Body of pancreas (tissue), 4 donors: ENCODE measurements around the gene RNF224.

Experiments used
- CTCF ChIP-seq, 7 experiments: fragments of 450-650 bp in 4 of 7; fragments of 200-600 bp in 3 of 7; sonication (generic) in 3 of 7; IDR thresholded peaks; one replicate each; pipeline ENCODE4 v1.5.1; 2016 to 2019; ENCODE audit warnings: antibody characterized with exemption in 7 of 7
- POLR2A ChIP-seq, 3 donors: fragments of 450-650 bp; IDR thresholded peaks; one replicate each; pipeline ENCODE4 v1.6.1; 2016; ENCODE audit warnings: antibody characterized with exemption in 3 of 3, mild to moderate bottlenecking in 2 of 3

GRCh38 chr9:137232101-137232500, 4.8 kb downstream of the RNF224 start:
- TF ChIP-seq CTCF (IDR thresholded peaks at IDR 0.05), result no peak
- no peak for TF ChIP-seq POLR2A (IDR thresholded peaks at IDR 0.05)
